ENCODE measurements around the gene ABT1. TPM values are rescaled to one million over a fixed set of nuclear protein-coding genes. Genes with fewer than 3 reads are reported as not detected.

Gene ABT1
- polyA plus RNA-seq, 1 donor (not counting 4 experiments of a cell fraction or from before 2014, with no cell fraction given): 16.8 TPM

- FAIRE-seq (no peak), DNase-seq (ENCODE audit: low read depth, low spot score) (no peak)
- no peaks in the 10 kb centered on the region for H3K9me1 ChIP-seq (ENCODE audit: control insufficient read depth, extremely low read depth, insufficient read depth, low read length)
- no peak overlapping the region for H2AFZ ChIP-seq (ENCODE audit: control insufficient read depth, low read length)
- no peak overlapping the region for H3K4me3 ChIP-seq (ENCODE audit: control insufficient read depth in 2 of 3, extremely low read depth in 1 of 3, insufficient read depth in 2 of 3, low read depth in 1 of 3, low read length in 3 of 3)
- H3K4me1 ChIP-seq (ENCODE audit: control insufficient read depth, extremely low read depth, insufficient read depth, low read length): peaks cover 12% of the 10 kb centered on the region
- H3K79me2 ChIP-seq (ENCODE audit: control insufficient read depth, insufficient read depth, low read length): no peaks in the 10 kb centered on the region
- dilution Hi-C loops (cut with MboI; ENCODE audit: extremely low pct_ligation_motif_present, low sequenced_read_pairs): no loop called here
- no peaks in the 10 kb centered on the region for H3K36me3 ChIP-seq (ENCODE audit: control insufficient read depth in 2 of 2, extremely low read depth in 1 of 2, insufficient read depth in 2 of 2, low read length in 2 of 2)
- H4K20me1 ChIP-seq (ENCODE audit: control insufficient read depth, extremely low read depth, insufficient read depth, low read length): no peaks in the 10 kb centered on the region
- H3K27ac ChIP-seq (ENCODE audit: control insufficient read depth, insufficient read depth, low read length): no peak overlapping the region
- no peak overlapping the region for H3K4me2 ChIP-seq (ENCODE audit: control insufficient read depth, extremely low read depth, insufficient read depth, low read depth, low read length)
- no peaks in the 10 kb centered on the region for H3K27me3 ChIP-seq (ENCODE audit: control insufficient read depth, extremely low read depth, insufficient read depth, low read length)
- no peaks in the 10 kb centered on the region for H3K9me3 ChIP-seq (ENCODE audit: control insufficient read depth, low read depth, low read length)
- H3K9ac ChIP-seq (ENCODE audit: control insufficient read depth, extremely low read depth, insufficient read depth, low read length): no peak overlapping the region
- TF ChIP-seq, protein P1, sequence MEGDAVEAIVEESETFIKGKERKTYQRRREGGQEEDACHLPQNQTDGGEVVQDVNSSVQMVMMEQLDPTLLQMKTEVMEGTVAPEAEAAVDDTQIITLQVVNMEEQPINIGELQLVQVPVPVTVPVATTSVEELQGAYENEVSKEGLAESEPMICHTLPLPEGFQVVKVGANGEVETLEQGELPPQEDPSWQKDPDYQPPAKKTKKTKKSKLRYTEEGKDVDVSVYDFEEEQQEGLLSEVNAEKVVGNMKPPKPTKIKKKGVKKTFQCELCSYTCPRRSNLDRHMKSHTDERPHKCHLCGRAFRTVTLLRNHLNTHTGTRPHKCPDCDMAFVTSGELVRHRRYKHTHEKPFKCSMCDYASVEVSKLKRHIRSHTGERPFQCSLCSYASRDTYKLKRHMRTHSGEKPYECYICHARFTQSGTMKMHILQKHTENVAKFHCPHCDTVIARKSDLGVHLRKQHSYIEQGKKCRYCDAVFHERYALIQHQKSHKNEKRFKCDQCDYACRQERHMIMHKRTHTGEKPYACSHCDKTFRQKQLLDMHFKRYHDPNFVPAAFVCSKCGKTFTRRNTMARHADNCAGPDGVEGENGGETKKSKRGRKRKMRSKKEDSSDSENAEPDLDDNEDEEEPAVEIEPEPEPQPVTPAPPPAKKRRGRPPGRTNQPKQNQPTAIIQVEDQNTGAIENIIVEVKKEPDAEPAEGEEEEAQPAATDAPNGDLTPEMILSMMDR (optimal IDR thresholded peaks at IDR 0.05 in 1 of 3, IDR thresholded peaks at IDR 0.05 in 1 of 3, conservative IDR thresholded peaks at IDR 0.05 in 1 of 3; ENCODE audit: extremely low read depth in 1 of 3, insufficient read depth in 2 of 3, low read length in 3 of 3): no peak
- no peak for TF ChIP-seq EZH2 (IDR thresholded peaks at IDR 0.05; ENCODE audit: low read length)
These were observed 18.0 kb upstream of the ABT1 start for GRCh38 chr6:26578741-26579140.

DNA sequence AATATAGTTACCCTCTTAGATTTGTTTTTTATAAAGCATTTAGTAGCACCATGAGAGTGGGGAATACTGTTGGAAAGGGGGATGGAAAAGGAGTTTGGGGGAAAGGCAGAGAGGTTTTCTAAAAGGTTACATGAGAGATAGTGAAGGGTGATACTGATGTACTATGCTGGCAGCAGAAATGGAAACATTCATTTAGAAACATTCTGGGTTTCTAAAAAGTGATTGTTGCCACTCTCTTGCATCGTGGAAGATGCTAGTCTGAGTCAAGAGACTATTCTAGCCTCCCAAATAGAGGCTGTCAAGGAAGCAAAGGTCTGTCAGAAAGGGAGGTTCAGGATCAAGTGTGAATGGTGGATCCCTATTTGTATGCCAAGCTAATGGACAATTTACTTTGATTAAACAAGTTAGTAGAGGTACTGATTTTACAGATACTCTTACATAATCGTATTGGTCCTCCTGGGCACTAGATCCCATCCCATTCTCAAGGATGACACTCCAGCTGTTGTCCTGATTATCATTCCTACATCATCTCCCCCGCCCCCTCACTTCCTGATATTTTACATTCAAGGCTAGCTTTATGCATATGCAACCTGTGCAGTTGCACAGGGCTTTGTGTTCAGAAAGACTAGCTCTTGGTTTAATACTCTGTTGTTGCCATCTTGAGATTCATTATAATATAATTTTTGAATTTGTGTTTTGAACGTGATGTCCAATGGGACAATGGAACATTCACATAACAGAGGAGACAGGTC is 15.4 kb upstream of the ABT1 start:
- DNase-seq (ENCODE audit: low read depth, low spot score): no peak
- H3K9me3 ChIP-seq (ENCODE audit: control insufficient read depth, low read depth, low read length): no peaks in the 10 kb centered on the region
- no peak overlapping the region for H3K4me3 ChIP-seq (ENCODE audit: control insufficient read depth in 2 of 3, extremely low read depth in 1 of 3, insufficient read depth in 2 of 3, low read depth in 1 of 3, low read length in 3 of 3)
- no peak overlapping the region for H3K4me2 ChIP-seq (ENCODE audit: control insufficient read depth, extremely low read depth, insufficient read depth, low read depth, low read length)
- no peaks in the 10 kb centered on the region for H3K79me2 ChIP-seq (ENCODE audit: control insufficient read depth, insufficient read depth, low read length)
- no peak overlapping the region for H3K27ac ChIP-seq (ENCODE audit: control insufficient read depth, insufficient read depth, low read length)
- H2AFZ ChIP-seq (ENCODE audit: control insufficient read depth, low read length): no peak overlapping the region
- H3K9me1 ChIP-seq (ENCODE audit: control insufficient read depth, extremely low read depth, insufficient read depth, low read length): no peaks in the 10 kb centered on the region
- FAIRE-seq: no peak
- H3K9ac ChIP-seq (ENCODE audit: control insufficient read depth, extremely low read depth, insufficient read depth, low read length): no peak overlapping the region
- no peaks in the 10 kb centered on the region for H3K36me3 ChIP-seq (ENCODE audit: control insufficient read depth in 2 of 2, extremely low read depth in 1 of 2, insufficient read depth in 2 of 2, low read length in 2 of 2)
- H3K4me1 ChIP-seq (ENCODE audit: control insufficient read depth, extremely low read depth, insufficient read depth, low read length): peaks cover 9% of the 10 kb centered on the region
- H4K20me1 ChIP-seq (ENCODE audit: control insufficient read depth, extremely low read depth, insufficient read depth, low read length): no peaks in the 10 kb centered on the region
- H3K27me3 ChIP-seq (ENCODE audit: control insufficient read depth, extremely low read depth, insufficient read depth, low read length): no peaks in the 10 kb centered on the region
- dilution Hi-C loops (cut with MboI; ENCODE audit: extremely low pct_ligation_motif_present, low sequenced_read_pairs): no loop called here
- TF ChIP-seq, protein P1 (optimal IDR thresholded peaks at IDR 0.05 in 1 of 3, IDR thresholded peaks at IDR 0.05 in 1 of 3, conservative IDR thresholded peaks at IDR 0.05 in 1 of 3; ENCODE audit: extremely low read depth in 1 of 3, insufficient read depth in 2 of 3, low read length in 3 of 3): no peak
- TF ChIP-seq EZH2 (IDR thresholded peaks at IDR 0.05; ENCODE audit: low read length): no peak

Measured in keratinocyte (primary cell).